ENCODE data around the gene ODF2.

GRCh38 chr9:128486201-128486600 lies 30.4 kb downstream of the ODF2 start:
- TF ChIP-seq BACH2 (CRISPR knock-in tag; IDR thresholded peaks at IDR 0.05; ENCODE audit: borderline replicate concordance), result no peak
- peak; percentile 77; the same call in 1 of the 2 replicates for TF ChIP-seq ZFP3 (CRISPR knock-in tag; IDR thresholded peaks at IDR 0.05)
- TF ChIP-seq ZNF565 (CRISPR knock-in tag; conservative IDR thresholded peaks at IDR 0.05; ENCODE audit: low read depth), result no peak
- TF ChIP-seq CREB5 (CRISPR knock-in tag; IDR thresholded peaks at IDR 0.05; ENCODE audit: low read depth), result no peak
- TF ChIP-seq PATZ1 (CRISPR knock-in tag; IDR thresholded peaks at IDR 0.05; ENCODE audit: borderline replicate concordance), result no peak
- TF ChIP-seq TCF4 (CRISPR knock-in tag; IDR thresholded peaks at IDR 0.05; ENCODE audit: borderline replicate concordance), result no peak
- TF ChIP-seq RARB (CRISPR knock-in tag; IDR thresholded peaks at IDR 0.05), result no peak
- TF ChIP-seq ZNF70 (CRISPR knock-in tag; IDR thresholded peaks at IDR 0.05), result no peak
- no peak for TF ChIP-seq ISL1 (CRISPR knock-in tag; IDR thresholded peaks at IDR 0.05)
